ENCODE measurements around the gene CGNL1. TPM values are rescaled to one million over a fixed set of nuclear protein-coding genes. Genes with fewer than 3 reads are reported as not detected.

CGNL1 gene
- total RNA-seq, 6 experiments from 2014 or later: 23.6 to 54.5 (median 42.9) TPM

DNA sequence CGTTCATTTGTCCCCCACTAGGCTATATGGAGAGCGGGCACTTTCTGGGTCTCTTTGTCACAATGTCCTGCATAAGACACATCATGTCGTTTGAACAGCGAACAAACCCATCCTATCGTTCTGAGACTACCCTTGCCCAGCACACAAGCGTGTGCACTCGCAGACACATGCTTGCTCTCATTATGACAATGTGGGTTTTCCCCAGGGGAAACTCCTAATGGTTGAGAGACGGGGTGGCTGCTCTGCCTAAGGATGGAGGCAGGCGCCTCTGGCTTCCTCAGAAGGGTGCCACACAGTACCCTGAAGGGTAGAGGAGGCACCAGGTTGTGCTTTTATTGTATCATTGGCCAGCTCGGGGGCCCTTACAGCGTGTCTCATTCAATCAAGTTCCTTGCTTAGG lies 164.4 kb downstream of the CGNL1 start:
- ATAC-seq (no peak), DNase-seq (no peak)
- H3K9me3 ChIP-seq: no peaks in the 10 kb centered on the region
- no peak for TF ChIP-seq POLR2A (IDR thresholded peaks at IDR 0.05)
- TF ChIP-seq, protein P1, sequence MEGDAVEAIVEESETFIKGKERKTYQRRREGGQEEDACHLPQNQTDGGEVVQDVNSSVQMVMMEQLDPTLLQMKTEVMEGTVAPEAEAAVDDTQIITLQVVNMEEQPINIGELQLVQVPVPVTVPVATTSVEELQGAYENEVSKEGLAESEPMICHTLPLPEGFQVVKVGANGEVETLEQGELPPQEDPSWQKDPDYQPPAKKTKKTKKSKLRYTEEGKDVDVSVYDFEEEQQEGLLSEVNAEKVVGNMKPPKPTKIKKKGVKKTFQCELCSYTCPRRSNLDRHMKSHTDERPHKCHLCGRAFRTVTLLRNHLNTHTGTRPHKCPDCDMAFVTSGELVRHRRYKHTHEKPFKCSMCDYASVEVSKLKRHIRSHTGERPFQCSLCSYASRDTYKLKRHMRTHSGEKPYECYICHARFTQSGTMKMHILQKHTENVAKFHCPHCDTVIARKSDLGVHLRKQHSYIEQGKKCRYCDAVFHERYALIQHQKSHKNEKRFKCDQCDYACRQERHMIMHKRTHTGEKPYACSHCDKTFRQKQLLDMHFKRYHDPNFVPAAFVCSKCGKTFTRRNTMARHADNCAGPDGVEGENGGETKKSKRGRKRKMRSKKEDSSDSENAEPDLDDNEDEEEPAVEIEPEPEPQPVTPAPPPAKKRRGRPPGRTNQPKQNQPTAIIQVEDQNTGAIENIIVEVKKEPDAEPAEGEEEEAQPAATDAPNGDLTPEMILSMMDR (IDR thresholded peaks at IDR 0.05): no peak
- no peak overlapping the region for H3K27ac ChIP-seq
- WGBS (ENCODE audit: insufficient coverage, low coverage, low lambda C conversion rate, missing lambda C conversion rate): 73% methylated on average over 7 of the region's 11 CpGs
- H3K4me1 ChIP-seq: no peaks in the 10 kb centered on the region
- intact Hi-C loops (cut with DNase I): no loop called here
- peaks cover 0 to 45% (median 10%) of the 10 kb centered on the region in 4 donors for H3K36me3 ChIP-seq
- no peaks in the 10 kb centered on the region for H3K27me3 ChIP-seq
- H3K4me3 ChIP-seq: no peak overlapping the region

DNA sequence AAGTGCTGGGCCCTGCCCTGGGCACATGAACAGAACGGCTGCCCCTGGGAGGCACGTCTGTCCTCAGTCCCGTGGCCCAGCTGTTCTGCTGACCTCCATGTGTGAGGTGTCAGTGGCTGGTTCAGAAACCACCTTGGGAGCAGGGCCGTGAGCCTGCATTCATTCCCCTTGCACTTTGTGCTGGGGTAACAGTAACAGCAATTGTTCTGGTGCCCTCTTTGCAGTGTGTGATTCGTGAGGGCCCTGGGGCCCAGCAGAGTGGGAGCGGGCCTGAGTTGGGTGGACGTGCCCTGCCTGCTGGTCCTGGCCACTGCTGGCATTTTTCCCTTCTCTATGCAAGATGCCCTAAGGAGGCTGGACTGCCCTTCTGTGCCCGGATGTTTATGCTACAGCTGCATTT lies 165.0 kb downstream of the CGNL1 start:
- DNase-seq: no peak
- WGBS (ENCODE audit: insufficient coverage, low coverage, low lambda C conversion rate, missing lambda C conversion rate): 56% methylated on average over 4 of the region's 8 CpGs
- Histone ChIP-seq H3K4me1 (no peaks in the 10 kb centered on the region), H3K27me3 (no peaks in the 10 kb centered on the region), H3K9me3 (no peaks in the 10 kb centered on the region), H3K27ac (no peak overlapping the region), H3K36me3 (peaks cover 0 to 47% (median 12%) of the 10 kb centered on the region in 4 donors), H3K4me3 (no peak overlapping the region)
- TF ChIP-seq, protein P1 (IDR thresholded peaks at IDR 0.05): no peak
- no peak for TF ChIP-seq POLR2A (IDR thresholded peaks at IDR 0.05)
- no peak for ATAC-seq
- intact Hi-C loops (cut with DNase I): no loop called here

DNA sequence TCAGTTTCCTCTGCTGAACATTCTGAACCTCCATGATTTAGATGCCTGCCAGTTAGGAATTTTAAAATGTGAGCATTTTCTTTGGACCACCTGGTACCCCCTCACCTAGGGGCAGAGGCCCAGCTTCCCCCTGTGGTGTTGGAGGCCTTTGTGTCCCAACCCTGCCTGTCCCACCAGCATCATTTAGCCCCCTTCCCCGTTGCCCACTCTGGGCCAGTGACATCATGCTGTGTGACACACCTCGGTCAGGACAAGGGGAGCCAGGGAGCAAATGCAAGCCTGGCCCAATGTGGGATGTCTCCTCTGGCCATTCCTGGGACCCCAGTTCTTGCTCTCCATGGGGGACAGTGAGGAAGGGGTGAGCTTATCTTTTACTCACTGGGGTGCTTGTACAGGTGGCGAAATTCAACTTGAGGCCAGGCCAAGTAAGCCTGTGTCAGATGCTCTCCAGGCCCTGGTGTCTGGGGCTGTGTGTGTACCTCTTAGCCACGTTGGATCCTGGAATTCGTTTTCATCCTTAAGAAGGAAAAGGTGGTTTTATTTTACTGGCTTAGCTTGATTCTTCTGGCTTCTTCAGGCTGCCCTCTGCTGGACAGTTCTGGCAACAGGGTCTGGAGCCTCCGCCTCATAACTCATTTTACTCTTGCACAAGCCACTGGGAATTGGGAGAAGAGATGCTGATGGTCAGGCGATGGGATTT lies 165.7 kb downstream of the CGNL1 start:
- Histone ChIP-seq H3K9me3 (no peaks in the 10 kb centered on the region), H3K27me3 (no peaks in the 10 kb centered on the region), H3K36me3 (peaks cover 0 to 52% (median 12%) of the 10 kb centered on the region in 4 donors), H3K27ac (no peak overlapping the region), H3K4me1 (no peaks in the 10 kb centered on the region), H3K4me3 (no peak overlapping the region)
- 62% methylated on average over 5 of the region's 7 CpGs for WGBS (ENCODE audit: insufficient coverage, low coverage, low lambda C conversion rate, missing lambda C conversion rate)
- peak; percentile 55 to 68 (median 60) for ATAC-seq
- intact Hi-C loops (cut with DNase I): no loop called here
- peak in 1 of 3 donors; percentile 54 for DNase-seq
- no peak for TF ChIP-seq POLR2A (IDR thresholded peaks at IDR 0.05)
- TF ChIP-seq, protein P1 (IDR thresholded peaks at IDR 0.05): peak; percentile 52 to 78 (median 72)

DNA sequence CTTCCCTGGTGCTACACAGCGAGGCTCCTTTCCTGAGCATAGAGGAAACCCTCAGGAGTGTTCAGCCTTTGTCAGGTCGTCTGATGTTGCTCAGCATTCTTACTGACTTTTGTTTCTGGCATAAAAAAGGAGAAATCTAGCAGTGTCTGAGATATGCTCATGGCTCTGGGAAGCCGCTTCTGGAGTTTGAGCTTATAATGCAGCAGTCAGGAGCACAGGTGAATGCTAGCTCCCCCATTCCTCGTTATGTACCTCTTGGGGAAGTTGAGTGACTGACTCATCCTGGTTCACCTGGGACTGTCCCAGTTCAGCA lies 166.2 kb downstream of the CGNL1 start:
- no peak overlapping the region for H3K27ac ChIP-seq
- H3K9me3 ChIP-seq: no peaks in the 10 kb centered on the region
- ATAC-seq (no peak), DNase-seq (no peak)
- intact Hi-C loops (cut with DNase I): no loop called here
- no peak overlapping the region for H3K4me3 ChIP-seq
- H3K36me3 ChIP-seq: peaks cover 0 to 57% (median 15%) of the 10 kb centered on the region in 4 donors
- no peaks in the 10 kb centered on the region for H3K27me3 ChIP-seq
- WGBS (ENCODE audit: insufficient coverage, low coverage, low lambda C conversion rate, missing lambda C conversion rate): 20% methylated on average over 1 of the region's 4 CpGs
- TF ChIP-seq, protein P1 (IDR thresholded peaks at IDR 0.05): peak in 1 of 4 donors; percentile 2
- TF ChIP-seq POLR2A (IDR thresholded peaks at IDR 0.05): no peak
- no peaks in the 10 kb centered on the region for H3K4me1 ChIP-seq
